HG03378 (cell line): ENCODE data around the gene PEDS1.
"Not testable (repeated sequence)": the region's sequence is repeated elsewhere in the genome, so short reads cannot be mapped to it uniquely, and the experiment has no call there.

Source experiments
- ATAC-seq: cut with Tn5 transposase; IDR thresholded peaks from one replicate; pipeline ENCODE4 v1.9.1; 2021; ENCODE audit warnings: mild to moderate bottlenecking, moderate library complexity; ENCODE audit not compliant: unreplicated experiment

PEDS1 gene

DNA sequence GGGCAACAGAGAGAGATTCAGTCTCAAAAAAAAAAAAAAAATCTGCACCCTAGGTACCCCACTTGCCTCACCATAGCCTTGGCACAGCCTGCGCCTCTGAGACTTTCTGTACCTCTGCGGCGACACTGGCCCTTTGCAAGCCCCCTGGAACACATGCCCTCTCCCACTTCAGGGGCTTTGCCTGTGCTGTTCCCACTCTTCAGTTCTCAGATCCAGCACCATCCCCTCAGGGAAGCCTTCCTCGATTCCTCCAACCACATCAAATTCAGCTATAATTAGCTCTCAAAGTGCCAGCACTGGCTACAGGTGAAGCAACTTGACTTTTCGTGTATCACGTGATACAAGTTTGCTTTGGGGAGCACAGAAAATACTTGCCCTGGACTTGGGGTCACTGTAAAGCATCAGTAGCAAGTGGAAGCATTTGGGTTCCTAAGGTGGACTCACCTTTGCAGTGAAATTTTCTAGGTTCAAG is 38.4 kb downstream of the PEDS1 start:
- ATAC-seq = no peak

DNA sequence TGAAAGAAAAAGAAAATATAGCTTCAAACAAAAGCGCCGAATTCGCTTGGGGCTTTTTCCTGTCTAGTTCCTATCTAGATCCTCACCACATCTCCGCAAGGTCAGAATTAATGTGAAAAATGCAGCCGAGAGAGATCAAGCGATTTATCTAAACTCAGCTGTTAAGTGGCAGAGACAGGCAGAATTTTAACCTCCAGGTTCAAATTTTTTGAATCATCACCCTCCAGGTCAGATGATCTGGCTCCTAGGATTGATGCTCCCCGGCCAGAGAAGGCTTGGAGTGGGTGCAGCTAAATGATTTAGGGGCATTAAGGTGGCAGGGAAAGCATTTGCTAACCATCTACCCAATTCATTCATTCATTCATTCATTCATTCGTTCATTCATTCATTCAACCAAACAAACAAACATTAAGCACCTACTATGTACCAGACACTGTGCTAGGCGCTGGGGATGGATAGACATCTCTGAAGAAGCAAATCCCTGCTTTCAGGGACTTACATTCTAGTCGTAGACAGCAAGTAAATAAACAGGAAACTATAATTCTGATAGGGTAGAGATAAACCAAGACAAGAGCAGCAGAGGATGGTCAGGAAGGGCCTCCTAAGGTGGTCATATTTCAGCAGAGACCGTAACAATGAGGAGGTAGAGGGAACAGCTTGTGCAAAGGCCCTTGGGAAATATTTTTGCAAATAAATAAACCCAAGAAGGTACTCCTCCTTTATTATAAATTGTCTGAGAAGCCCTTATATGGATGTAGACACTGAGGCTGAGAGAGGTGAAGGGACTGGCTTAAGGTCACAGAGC is 39.9 kb downstream of the PEDS1 start:
- ATAC-seq = no peak

DNA sequence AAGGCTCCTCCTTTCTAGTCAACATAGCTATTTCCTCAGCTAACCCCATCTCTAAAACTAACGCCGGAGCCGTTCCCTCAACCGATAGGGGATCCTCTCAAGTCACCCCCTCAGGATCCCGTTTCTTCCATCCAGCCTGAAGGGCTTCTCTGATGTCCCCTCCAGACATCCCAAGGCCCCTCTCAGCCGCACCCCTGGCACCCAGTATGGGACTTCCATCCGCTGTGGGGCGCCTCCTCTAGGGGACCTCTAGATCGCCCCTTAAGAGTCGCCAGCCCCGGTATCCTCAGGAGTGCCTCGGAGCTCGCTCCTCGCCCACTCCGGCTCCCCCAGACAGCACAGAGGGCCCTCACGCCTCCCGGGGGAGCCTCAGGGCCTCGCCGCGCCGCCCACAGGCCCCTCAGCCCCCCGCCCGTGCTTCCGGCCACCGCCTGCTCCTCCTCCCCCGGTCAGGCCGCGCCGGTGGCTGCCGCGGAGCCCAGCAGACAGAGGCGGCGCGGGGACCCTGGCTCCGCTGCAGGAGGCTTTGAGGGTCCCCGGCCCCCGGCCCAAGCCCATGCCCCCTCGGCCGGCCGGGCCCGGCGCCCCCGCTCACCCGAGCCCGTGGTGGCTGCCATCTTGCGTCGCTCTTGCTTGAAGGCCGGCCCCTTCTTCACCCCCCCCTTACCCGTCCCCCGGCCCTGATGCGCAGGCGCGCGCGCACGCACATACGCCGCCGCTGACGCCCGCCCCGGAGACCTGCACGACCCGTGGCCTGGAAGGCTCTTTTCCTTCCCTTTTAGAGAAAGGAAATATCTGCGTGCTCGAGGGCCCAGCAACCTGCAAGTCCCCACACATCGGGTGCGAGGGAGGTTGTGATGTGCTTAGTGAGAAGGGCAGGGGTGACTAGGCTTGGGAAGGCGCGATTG is 40.8 kb downstream of the PEDS1 start, which contains the start of gene UBE2V1:
Gene UBE2V1 (minus strand): TSS at position 639 of the 908 bp plus-strand sequence. CDS start 22 bp downstream, at position 617.
- ATAC-seq = no peak

DNA sequence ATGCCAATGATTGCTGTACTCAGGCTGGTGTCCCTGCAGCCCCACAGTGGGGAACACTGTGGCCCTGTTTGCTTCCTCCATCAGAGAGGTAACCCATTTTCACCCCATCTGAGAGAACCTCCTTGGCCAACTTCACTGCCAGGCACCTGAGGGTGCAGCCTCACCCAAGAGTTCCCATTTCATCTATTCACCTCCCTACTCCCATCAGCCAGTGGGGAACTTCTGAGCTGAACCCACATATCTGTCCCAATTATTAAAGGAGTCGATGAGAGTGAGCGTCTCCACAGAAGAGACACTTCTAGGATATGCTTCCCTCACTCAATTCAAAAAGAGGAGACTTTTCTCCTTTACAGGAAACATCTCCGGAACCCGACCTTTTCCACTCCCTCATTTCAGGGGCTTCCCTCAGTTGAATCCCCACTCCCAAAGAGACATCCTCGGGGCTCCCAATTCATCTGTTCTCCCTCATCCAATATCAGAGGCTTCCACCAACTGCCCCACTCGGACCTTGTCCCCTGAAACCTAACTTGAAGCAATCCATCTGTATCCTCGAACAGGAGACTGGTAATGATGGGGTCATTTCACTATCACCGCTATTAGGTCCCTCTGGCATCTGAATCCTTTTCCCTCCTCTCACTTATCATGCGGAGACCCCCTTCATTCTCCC is 41.6 kb downstream of the PEDS1 start:
- ATAC-seq = no peak

DNA sequence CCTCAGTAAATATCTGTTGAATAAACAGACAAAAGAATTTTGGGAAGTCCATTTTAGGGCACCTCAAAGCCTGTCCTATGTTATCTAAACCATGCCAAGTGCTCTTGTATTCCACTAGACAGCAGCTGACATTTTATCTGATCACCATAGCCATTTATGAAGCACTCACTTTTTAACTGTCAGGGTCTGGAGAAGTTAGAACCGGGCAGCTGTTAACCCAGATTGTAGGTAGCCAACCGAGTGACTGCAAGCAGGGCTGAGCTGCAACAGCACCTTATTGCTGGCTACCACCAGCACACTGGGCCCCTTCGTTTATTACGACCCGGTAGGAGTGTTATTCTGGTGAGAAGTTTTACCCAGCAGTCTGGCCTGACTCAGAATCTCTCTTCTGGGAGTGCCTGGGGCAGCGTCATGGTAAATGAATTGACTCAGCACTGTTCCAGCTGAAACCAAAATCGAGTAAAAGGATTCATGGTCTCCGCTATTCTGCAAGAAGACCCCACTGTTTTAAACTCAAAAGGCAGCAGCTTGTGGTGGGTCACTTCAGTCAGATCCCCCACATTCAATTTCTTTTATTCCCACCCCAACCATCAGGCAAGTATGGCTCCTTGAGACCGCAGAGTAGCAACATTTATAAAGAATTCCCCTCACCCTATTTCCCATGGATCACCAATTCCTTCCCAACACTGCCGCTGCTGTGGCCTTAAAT is 42.2 kb downstream of the PEDS1 start:
- no peak for ATAC-seq

DNA sequence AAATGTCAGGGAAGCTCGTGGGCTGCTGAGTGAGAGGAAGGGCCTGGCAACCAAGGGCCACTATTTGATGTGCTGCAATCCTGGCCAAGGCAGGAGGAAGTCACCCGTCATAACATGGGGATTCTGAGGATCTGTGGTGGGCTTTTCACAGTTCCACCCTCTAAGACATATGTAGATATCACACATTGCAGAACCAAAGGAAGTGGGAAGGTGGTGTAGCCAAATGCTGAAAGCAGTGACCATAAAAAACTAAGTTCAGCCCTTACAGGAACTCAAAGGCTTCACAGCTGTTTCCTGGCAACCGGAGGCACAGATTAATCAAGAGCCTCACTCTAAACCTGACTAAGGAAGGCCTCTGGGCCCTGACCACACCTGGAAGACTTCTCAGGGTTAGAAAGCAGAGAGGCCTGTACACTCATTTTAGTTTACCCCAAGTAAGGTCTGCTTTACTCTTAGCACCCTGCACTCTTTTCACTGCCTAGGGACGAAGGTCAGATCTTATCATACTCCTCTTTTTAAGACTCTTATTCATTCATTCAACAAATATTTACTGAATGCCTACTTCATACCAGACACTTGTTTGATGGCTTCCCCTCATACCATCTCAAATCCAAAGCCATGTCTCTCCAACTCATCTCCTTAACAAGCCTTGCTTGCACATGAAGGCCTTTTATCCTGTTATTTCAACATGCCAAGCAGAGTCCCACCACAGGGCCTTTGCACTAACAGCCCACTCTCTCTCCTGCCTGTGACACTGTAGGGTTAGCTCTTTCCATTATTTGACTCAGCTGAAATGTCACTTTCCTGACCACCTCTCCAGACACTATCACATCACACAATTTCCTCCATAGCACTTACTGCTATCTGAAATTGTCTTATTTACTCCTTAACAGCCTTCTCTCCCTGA is 43.1 kb downstream of the PEDS1 start:
- ATAC-seq = peak; percentile 44

DNA sequence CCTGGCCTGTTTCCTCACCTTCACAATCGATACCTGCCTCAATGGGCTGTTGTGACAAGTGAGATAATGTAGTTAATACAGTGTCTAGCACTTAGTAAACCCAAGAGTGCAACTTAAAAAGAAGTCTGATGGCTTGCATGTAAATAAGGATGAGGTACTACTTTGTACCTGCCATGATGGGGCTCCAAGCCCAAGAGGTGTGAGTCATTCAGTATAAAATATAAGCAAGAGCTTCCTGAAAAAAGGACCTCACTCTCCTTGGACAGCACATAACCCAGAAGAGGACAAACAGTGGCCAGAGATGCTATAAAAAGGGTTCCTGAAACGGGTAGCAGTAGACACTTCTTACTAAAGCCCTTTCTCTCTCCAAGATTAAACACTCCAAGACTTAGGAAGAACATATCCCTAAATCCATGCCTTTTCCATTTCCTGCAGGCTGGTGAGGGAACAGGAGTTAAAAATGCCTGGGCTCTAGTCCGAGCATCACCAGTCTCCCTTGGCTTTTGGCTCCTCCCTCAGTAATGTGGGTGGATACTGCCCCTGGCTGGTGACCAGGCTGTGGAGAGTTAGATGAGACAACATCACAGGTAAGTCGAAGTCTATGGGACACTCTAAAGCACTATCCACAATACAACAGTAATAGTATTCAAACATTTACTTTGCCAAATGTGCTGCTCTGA is 44.8 kb downstream of the PEDS1 start:
- ATAC-seq = no peak

DNA sequence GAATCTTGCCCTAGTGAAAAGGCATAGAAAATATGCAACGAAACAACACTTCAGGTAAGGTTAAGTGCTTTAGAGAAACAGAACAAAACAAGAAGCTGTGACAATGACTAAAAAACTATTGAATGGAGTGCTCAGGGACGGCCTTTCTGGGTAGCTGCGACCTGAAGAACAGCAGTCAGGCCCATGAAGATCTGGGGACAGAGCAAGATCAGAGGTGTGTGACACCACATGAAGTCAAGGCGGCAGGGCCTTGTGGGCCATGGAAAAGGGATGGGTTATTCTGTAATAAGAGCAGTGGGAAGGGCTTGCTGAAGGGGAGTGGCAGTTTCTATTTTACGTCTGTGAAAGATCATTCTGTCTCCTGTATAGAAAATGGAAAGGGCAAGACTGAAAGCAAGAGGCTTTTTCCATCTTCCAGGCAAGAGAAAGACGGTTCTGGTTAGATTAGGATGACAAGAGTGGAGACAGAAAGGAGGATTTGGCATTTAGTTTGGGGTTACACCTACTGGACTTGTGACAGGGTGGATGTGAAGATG is 45.7 kb downstream of the PEDS1 start:
- ATAC-seq = no peak

DNA sequence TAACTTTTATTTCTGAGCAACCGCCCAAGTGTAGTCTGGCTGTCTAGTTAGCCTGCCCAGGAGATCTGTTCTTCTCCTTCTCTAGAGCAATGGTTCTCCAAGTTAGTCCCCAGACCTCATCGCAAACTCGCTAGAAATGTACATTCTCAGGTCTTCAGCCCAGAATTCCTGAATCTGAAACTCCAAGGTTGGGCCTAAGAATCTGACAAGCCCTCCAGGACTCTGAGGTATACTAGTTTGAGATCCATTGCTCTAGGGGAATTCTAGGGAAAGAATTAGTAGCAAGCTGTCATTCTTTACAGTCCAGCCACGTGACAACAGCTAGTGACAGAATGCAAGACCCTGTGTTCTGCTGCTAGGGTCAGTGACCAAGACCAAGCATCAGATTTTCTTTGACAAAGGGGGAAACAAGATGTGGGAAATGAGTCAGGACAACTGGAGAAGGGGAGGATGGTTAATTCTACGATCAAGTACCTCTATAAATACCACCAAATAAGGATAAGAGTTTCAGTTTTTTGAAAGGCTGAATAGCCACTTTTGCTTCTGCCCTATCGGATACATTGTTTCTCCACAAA is 46.4 kb downstream of the PEDS1 start:
- no peak for ATAC-seq

DNA sequence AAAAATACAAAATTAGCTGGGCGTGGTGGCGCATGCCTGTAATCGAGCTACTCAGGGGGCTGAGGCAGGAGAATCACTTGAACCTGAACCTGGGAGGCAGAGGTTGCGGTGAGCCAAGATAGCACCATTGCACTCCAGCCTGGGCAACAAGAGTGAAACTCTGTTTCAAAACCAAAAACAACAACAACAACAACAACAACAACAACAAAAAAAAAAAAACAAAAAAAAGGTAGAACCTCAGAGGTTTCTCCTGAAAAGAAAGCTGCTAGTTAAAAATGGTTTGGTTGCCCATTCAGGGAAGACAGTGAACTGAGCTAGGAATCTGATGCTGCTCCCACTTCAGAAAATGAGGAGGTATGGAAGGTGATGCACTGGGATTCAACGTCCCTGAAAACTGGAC is 46.9 kb downstream of the PEDS1 start:
- ATAC-seq = not testable (repeated sequence)
